A549 treated with RU486 at 1 μM for 4 hours (cell line): Measurements from ENCODE around the gene CETP. TPM values are rescaled to one million over a fixed set of nuclear protein-coding genes. Genes with fewer than 3 reads are reported as not detected.

Source experiments
- total RNA-seq: library from RNA; stranded (reverse); fragments of 200-300 nt; extraction: Qiagen RNA extraction; gene quantifications from 5 replicates; pipeline ENCODE4 v1.2.3, GENCODE V29; 2022; ENCODE audit warnings: low read depth

CETP gene
- total RNA-seq, result not detected in 5 replicates

GRCh38 chr16:56961851-56962281, at the start of gene CETP:
CETP (plus strand) TSS chr16:56961950; CDS start chr16:56961980, 30 bp downstream.

GRCh38 chr16:56931892-56932720, 29.6 kb upstream of the CETP start, which contains the start of gene HERPUD1:
HERPUD1 (plus strand) TSS chr16:56932142; CDS start chr16:56932245, 103 bp downstream.

GRCh38 chr16:56988948-56989945, 27.5 kb downstream of the CETP start, which contains the start of gene NLRC5:
NLRC5 (plus strand) TSS chr16:56989557; CDS start chr16:57020713, 31,156 bp downstream.

Other genes starting within 250 kb of the CETP start
- 85.8 to 103 TPM (median 99.0 TPM) in 5 replicates for gene NUP93, start 231.8 kb upstream of the CETP start, total RNA-seq
- gene SLC12A3, start 96.7 kb upstream of the CETP start, total RNA-seq, result not detected in 5 replicates
- gene HERPUD1, start 29.8 kb upstream of the CETP start, total RNA-seq, result 78.7 to 116 TPM (median 82.6 TPM) in 5 replicates
- 2.6 to 4.6 TPM (median 3.5 TPM) in 5 replicates for gene NLRC5, start 27.6 kb downstream of the CETP start, total RNA-seq
- 32.0 to 46.3 TPM (median 41.6 TPM) in 5 replicates for gene CPNE2, start 130.6 kb downstream of the CETP start, total RNA-seq
- 86.6 to 108 TPM (median 97.0 TPM) in 5 replicates for gene PSME3IP1, start 224.1 kb downstream of the CETP start, total RNA-seq
- 20.2 to 29.1 TPM (median 25.0 TPM) in 5 replicates for gene RSPRY1, start 224.4 kb downstream of the CETP start, total RNA-seq